A549 (cell line): ENCODE data around the gene VAPB. TPM values are rescaled to one million over a fixed set of nuclear protein-coding genes. Genes with fewer than 3 reads are reported as not detected.

Experiments
- ATAC-seq, 2 experiments: fragments of 200-7000 bp in 1 of 2; fragments of >200 bp in 1 of 2; cut with Nextera tagmentation in 1 of 2; cut with Tn5 transposase in 1 of 2; 3 replicates each; pipeline versions ENCODE4 v1.8.0 to v1.9.1; 2018 to 2020; ENCODE audit warnings: mild to moderate bottlenecking in 1 of 2, moderate library complexity in 1 of 2
- CTCF ChIA-PET: fragments of 300-600 bp; sonication (Branson Sonifier 250); formaldehyde crosslinking; extraction: SDS; loops from one replicate; lab custom pipeline; 2021; ENCODE audit warnings: antibody characterized with exemption, inconsistent platforms; lab: Yijun Ruan, JAX
- POLR2A ChIA-PET: fragments of 350-600 bp; formaldehyde crosslinking; extraction: SDS; loops from one replicate; lab custom pipeline; 2021; ENCODE audit warnings: antibody characterized with exemption, inconsistent platforms; lab: Yijun Ruan, JAX
- DNase-seq, 2 experiments: peaks; one replicate each; pipeline versions ENCODE4 v3.0.0 to v3.0.0-alpha.2; 2011 to 2016; ENCODE audit warnings: low read depth in 1 of 2, low spot score in 1 of 2
- FAIRE-seq: peaks from 2 replicates; lab custom pipeline; 2011; peaks lifted over from hg19 to GRCh38; lab: Jason Lieb, UNC
- H3K27ac ChIP-seq, 2 experiments: fragments of >200 bp; sonication (Bioruptor Twin); formaldehyde crosslinking; 3 replicates each; pipeline ENCODE4 v1.5.1; 2016 to 2017
- H3K4me1 ChIP-seq: fragments of >200 bp; sonication (Bioruptor Twin); formaldehyde crosslinking; 3 replicates; pipeline ENCODE4 v1.6.1; 2016
- H3K4me2 ChIP-seq: fragments of >200 bp; sonication (Bioruptor Twin); formaldehyde crosslinking; 3 replicates; pipeline ENCODE4 v1.6.1; 2016
- H3K4me3 ChIP-seq: fragments of >200 bp; sonication (Bioruptor Twin); formaldehyde crosslinking; 3 replicates; pipeline ENCODE4 v1.5.1; 2016
- H3K9me3 ChIP-seq: fragments of >200 bp; sonication (Bioruptor Twin); formaldehyde crosslinking; 3 replicates; pipeline ENCODE4 v1.6.1; 2016
- ATOH8 ChIP-seq: fragments of 250-450 bp; sonication (Bioruptor Pico); IDR thresholded peaks from 2 replicates; pipeline ENCODE4 v1.5.0; 2020; ENCODE audit warnings: low read depth, mild to moderate bottlenecking, moderate library complexity
- BCL3 ChIP-seq: fragments of >200 bp; sonication (Bioruptor Twin); formaldehyde crosslinking; IDR thresholded peaks from 3 replicates; pipeline ENCODE4 v1.6.1; 2016
- BHLHE40 ChIP-seq: IDR thresholded peaks from 2 replicates; pipeline ENCODE4 v1.6.1; 2012; ENCODE audit warnings: low read depth, low read length, inconsistent platforms
- CEBPB ChIP-seq, 2 experiments: fragments of >200 bp in 1 of 2; sonication (Bioruptor Twin) in 1 of 2; formaldehyde crosslinking in 1 of 2; IDR thresholded peaks; 2 replicates each; pipeline ENCODE4 v1.6.1; 2012 to 2016
- CHD4 ChIP-seq: fragments of 200-600 bp; sonication (generic); IDR thresholded peaks from 2 replicates; pipeline ENCODE4 v1.6.1; 2016; ENCODE audit warnings: antibody characterized with exemption, mild to moderate bottlenecking, borderline replicate concordance
- CTCF ChIP-seq: fragments of >200 bp; sonication (Bioruptor Twin); formaldehyde crosslinking; IDR thresholded peaks from 3 replicates; pipeline ENCODE4 v1.5.1; 2016
- FOSL2 ChIP-seq, 2 experiments: fragments of 450-650 bp in 1 of 2; fragments of >200 bp in 1 of 2; sonication (Bioruptor Twin) in 1 of 2; formaldehyde crosslinking; IDR thresholded peaks; 2 replicates each; pipeline versions ENCODE4 v1.5.0 to v1.6.1; 2016 to 2020; ENCODE audit warnings: mild to moderate bottlenecking in 1 of 2, moderate library complexity in 1 of 2
- GATA3 ChIP-seq: IDR thresholded peaks from 2 replicates; pipeline ENCODE4 v1.6.1; 2012; ENCODE audit warnings: borderline replicate concordance
- HES2 ChIP-seq: fragments of >200 bp; sonication (Bioruptor Twin); formaldehyde crosslinking; IDR thresholded peaks from 2 replicates; pipeline ENCODE4 v1.6.1; 2016
- HMGXB4 ChIP-seq: fragments of 250-450 bp; sonication (Bioruptor Pico); IDR thresholded peaks from 2 replicates; pipeline ENCODE4 v1.5.0; 2021; ENCODE audit warnings: mild to moderate bottlenecking, moderate library complexity, borderline replicate concordance
- HOXB5 ChIP-seq: fragments of 250-450 bp; sonication (Bioruptor Pico); IDR thresholded peaks from 2 replicates; pipeline ENCODE4 v1.5.0; 2020; ENCODE audit warnings: mild to moderate bottlenecking, moderate library complexity
- JUN ChIP-seq, 2 experiments: fragments of >200 bp; sonication (Bioruptor Twin); formaldehyde crosslinking; IDR thresholded peaks; 2 replicates in 1 of 2; 3 replicates in 1 of 2; pipeline ENCODE4 v1.6.1; 2016 to 2017
- JUNB ChIP-seq: fragments of >200 bp; sonication (Bioruptor Twin); formaldehyde crosslinking; IDR thresholded peaks from 2 replicates; pipeline ENCODE4 v1.6.1; 2016
- MAX ChIP-seq: IDR thresholded peaks from 2 replicates; pipeline ENCODE4 v1.6.1; 2012
- MAZ ChIP-seq: fragments of 150-350 bp; IDR thresholded peaks from 2 replicates; pipeline ENCODE4 v1.6.1; 2014; ENCODE audit warnings: antibody characterized with exemption, low read depth, low read length, borderline replicate concordance
- MYC ChIP-seq: IDR thresholded peaks from 2 replicates; pipeline ENCODE4 v1.6.1; 2012; ENCODE audit warnings: mild to moderate bottlenecking, inconsistent platforms, low read length, improper control_type of control experiment, borderline replicate concordance
- NFE2L2 ChIP-seq: fragments of 150-350 bp; conservative IDR thresholded peaks from 2 replicates; pipeline ENCODE4 v1.6.1; 2014; ENCODE audit warnings: low read length
- NPAS2 ChIP-seq: fragments of 250-450 bp; sonication (Bioruptor Pico); IDR thresholded peaks from 2 replicates; pipeline ENCODE4 v1.8.0; 2022; ENCODE audit warnings: mild to moderate bottlenecking, moderate library complexity, borderline replicate concordance
- NR3C1 ChIP-seq: fragments of >200 bp; sonication (Bioruptor Twin); formaldehyde crosslinking; IDR thresholded peaks from 3 replicates; pipeline ENCODE4 v1.6.1; 2017
- PHF8 ChIP-seq: fragments of 200-600 bp; sonication (generic); IDR thresholded peaks from 2 replicates; pipeline ENCODE4 v1.6.1; 2016; ENCODE audit warnings: low read depth, mild to moderate bottlenecking, antibody characterized with exemption, moderate library complexity, borderline replicate concordance
- RAD21 ChIP-seq, 2 experiments: fragments of >200 bp in 1 of 2; sonication (Bioruptor Twin) in 1 of 2; formaldehyde crosslinking in 1 of 2; IDR thresholded peaks in 1 of 2; conservative IDR thresholded peaks in 1 of 2; 2 replicates in 1 of 2; 3 replicates in 1 of 2; pipeline ENCODE4 v1.6.1; 2012 to 2018; ENCODE audit warnings: inconsistent platforms in 1 of 2
- RARB ChIP-seq: fragments of 250-450 bp; sonication (Bioruptor Pico); IDR thresholded peaks from 2 replicates; pipeline ENCODE4 v1.8.0; 2021; ENCODE audit warnings: mild to moderate bottlenecking, moderate library complexity
- RCOR1 ChIP-seq: fragments of 150-350 bp; IDR thresholded peaks from 2 replicates; pipeline ENCODE4 v1.6.1; 2014; ENCODE audit warnings: antibody characterized with exemption, low read length, low read depth
- RNF2 ChIP-seq: fragments of 200-600 bp; sonication (generic); IDR thresholded peaks from 2 replicates; pipeline ENCODE4 v1.6.1; 2016; ENCODE audit warnings: low read depth, mild to moderate bottlenecking, antibody characterized with exemption, moderate library complexity, borderline replicate concordance
- SMC3 ChIP-seq: fragments of >200 bp; sonication (Bioruptor Twin); formaldehyde crosslinking; IDR thresholded peaks from 3 replicates; pipeline ENCODE4 v1.6.1; 2018; ENCODE audit warnings: inconsistent platforms
- TFCP2L1 ChIP-seq: fragments of 250-450 bp; sonication (Bioruptor Pico); IDR thresholded peaks from 2 replicates; pipeline ENCODE4 v1.5.0; 2021; ENCODE audit warnings: mild to moderate bottlenecking
- ZFP36 ChIP-seq: fragments of 450-650 bp; IDR thresholded peaks from 2 replicates; pipeline ENCODE4 v1.6.1; 2014; ENCODE audit warnings: borderline replicate concordance; ENCODE audit not compliant: partially characterized antibody
- ZNF302 ChIP-seq: fragments of 250-450 bp; sonication (Bioruptor Pico); IDR thresholded peaks from 2 replicates; pipeline ENCODE4 v1.9.0; 2021; ENCODE audit warnings: inconsistent platforms, mild to moderate bottlenecking, moderate library complexity
- WGBS: methylation state at CpG from one replicate; pipeline ENCODE4 v1.1.6; 2017; ENCODE audit errors: missing lambda C conversion rate; 5-methylcytosine and 5-hydroxymethylcytosine counted together
- polyA plus RNA-seq, 4 experiments: library from polyadenylated mRNA; depleted of rRNA in 3 of 4; stranded (reverse); fragments of >200 nt; fragmentation: RNase III in 1 of 4; extraction: RNeasy Plus Mini Kit Qiagen cat#74134 plus additional on column Dnase treatment in 1 of 4; gene quantifications; 2 replicates in 3 of 4; 3 replicates in 1 of 4; pipeline ENCODE4 v1.2.3, GENCODE V29; 2011 to 2017

VAPB gene
- polyA plus RNA-seq, 2 of the 4 experiments (the other 2 are of a cell fraction), result 43.8 to 44.0 TPM

- no peak for FAIRE-seq
- 66% methylated on average over 4 of the region's 4 CpGs for WGBS
- no peak for DNase-seq
- H3K4me3 ChIP-seq, result peak overlapping the region; percentile 49
- ChIA-PET POLR2A (interaction anchor here (1.2 kb wide), 1 partner anchor 264 kb away, joined by 23 read pairs; the partner anchor contains the start of gene STX16), CTCF (interaction anchor here (0.9 to 1.8 kb wide), 4 partner anchors 26 to 151 kb away, joined by 3 to 7 read pairs (median 3); no protein-coding TSS in a partner anchor)
- peaks cover 16% of the 10 kb centered on the region for H3K4me1 ChIP-seq
- no peak for TF ChIP-seq TFCP2L1 (CRISPR knock-in tag)
- TF ChIP-seq ZNF302 (CRISPR knock-in tag), result no peak
- TF ChIP-seq RAD21 (conservative IDR thresholded peaks at IDR 0.05 in 1 of 2, IDR thresholded peaks at IDR 0.05 in 1 of 2), result no peak
- no peak for TF ChIP-seq FOSL2 (IDR thresholded peaks at IDR 0.05)
- TF ChIP-seq FOSL2 (CRISPR knock-in tag; IDR thresholded peaks at IDR 0.05), result no peak
- TF ChIP-seq ZFP36, result no peak
- no peak for TF ChIP-seq NR3C1
- TF ChIP-seq BHLHE40, result no peak
- TF ChIP-seq MYC, result no peak
- TF ChIP-seq MAX, result no peak
- TF ChIP-seq CHD4, result no peak
- no peak for TF ChIP-seq PHF8
- TF ChIP-seq HES2, result no peak
- TF ChIP-seq ATOH8 (CRISPR knock-in tag), result no peak
- TF ChIP-seq SMC3, result no peak
- no peak for TF ChIP-seq JUNB
- TF ChIP-seq RNF2, result no peak
- no peak for TF ChIP-seq NFE2L2
- ATAC-seq, result no peak
- no peaks in the 10 kb centered on the region for H3K9me3 ChIP-seq
- no peak overlapping the region for H3K27ac ChIP-seq
- H3K4me2 ChIP-seq, result peak overlapping the region; percentile 67
Measured at GRCh38 chr20:58388028-58388601, 914 bp upstream of the VAPB start.

GRCh38 chr20:58389324-58389967 is 417 bp downstream of the VAPB start:
- peak in 1 of 2 experiments; percentile 42 for DNase-seq
- FAIRE-seq, result no peak
- peaks cover 16% of the 10 kb centered on the region for H3K4me1 ChIP-seq
- peak overlapping the region; percentile 91 to 99 for H3K27ac ChIP-seq
- peak overlapping the region; percentile 91 for H3K4me2 ChIP-seq
- 2% methylated on average over 20 of the region's 56 CpGs for WGBS
- ChIA-PET POLR2A (interaction anchor here (0.7 to 1.3 kb wide), 7 partner anchors 11 to 262 kb away, joined by 3 to 23 read pairs (median 5); partner anchors contain the start of gene STX16), CTCF (interaction anchor here (0.7 to 1.8 kb wide), 6 partner anchors 11 to 1106 kb away, joined by 3 to 7 read pairs (median 3); partner anchors contain the start of gene STX16)
- peak; percentile 69 to 78 for ATAC-seq
- H3K9me3 ChIP-seq, result no peaks in the 10 kb centered on the region
- peak overlapping the region; percentile 100 for H3K4me3 ChIP-seq
- TF ChIP-seq PHF8 (peak; percentile 93), HOXB5 (CRISPR knock-in tag) (no peak), SMC3 (no peak), MAZ (no peak), BCL3 (no peak), RCOR1 (no peak), CEBPB (IDR thresholded peaks at IDR 0.05) (no peak), MYC (0 out of 2 replicates have a peak, but pooled peaks have one; percentile 25), JUN (IDR thresholded peaks at IDR 0.05) (peak in 1 of 2 experiments; percentile 57; a peak in 3 of 5 replicates), CTCF (no peak), RARB (no peak), GATA3 (no peak), MAX (peak; percentile 22; the same call in 1 of the 2 replicates), NPAS2 (0 out of 2 replicates have a peak, but pooled peaks have one; percentile 27), NR3C1 (no peak), FOSL2 (IDR thresholded peaks at IDR 0.05) (no peak), FOSL2 (CRISPR knock-in tag; IDR thresholded peaks at IDR 0.05) (no peak), TFCP2L1 (CRISPR knock-in tag) (no peak), HMGXB4 (CRISPR knock-in tag) (no peak)
